GM13977 (cell line): ENCODE measurements around the gene IFNL2.

ENCODE experiments used
- DNase-seq: peaks from one replicate; pipeline ENCODE4 v3.0.0; 2012; ENCODE audit warnings: low spot score
- in situ Hi-C: fragments of 300-500 bp; cut with MboI; formaldehyde crosslinking; loops from one replicate; pipeline ENCODE4 v1.12.0; 2022; ENCODE audit warnings: low sequenced_read_pairs, low pct_unique_long_range_greater_than_20kb, mixed read lengths, inconsistent platforms; ENCODE audit not compliant: unreplicated experiment
- TF ChIP-seq, protein P1 (sequence below): IDR thresholded peaks from 2 replicates; pipeline ENCODE4 v1.5.1; 2012; ENCODE audit warnings: mild to moderate bottlenecking, control low read depth; ENCODE audit not compliant: insufficient read depth; ENCODE audit errors: extremely low read depth, missing control alignments

The IFNL2 gene

DNA sequence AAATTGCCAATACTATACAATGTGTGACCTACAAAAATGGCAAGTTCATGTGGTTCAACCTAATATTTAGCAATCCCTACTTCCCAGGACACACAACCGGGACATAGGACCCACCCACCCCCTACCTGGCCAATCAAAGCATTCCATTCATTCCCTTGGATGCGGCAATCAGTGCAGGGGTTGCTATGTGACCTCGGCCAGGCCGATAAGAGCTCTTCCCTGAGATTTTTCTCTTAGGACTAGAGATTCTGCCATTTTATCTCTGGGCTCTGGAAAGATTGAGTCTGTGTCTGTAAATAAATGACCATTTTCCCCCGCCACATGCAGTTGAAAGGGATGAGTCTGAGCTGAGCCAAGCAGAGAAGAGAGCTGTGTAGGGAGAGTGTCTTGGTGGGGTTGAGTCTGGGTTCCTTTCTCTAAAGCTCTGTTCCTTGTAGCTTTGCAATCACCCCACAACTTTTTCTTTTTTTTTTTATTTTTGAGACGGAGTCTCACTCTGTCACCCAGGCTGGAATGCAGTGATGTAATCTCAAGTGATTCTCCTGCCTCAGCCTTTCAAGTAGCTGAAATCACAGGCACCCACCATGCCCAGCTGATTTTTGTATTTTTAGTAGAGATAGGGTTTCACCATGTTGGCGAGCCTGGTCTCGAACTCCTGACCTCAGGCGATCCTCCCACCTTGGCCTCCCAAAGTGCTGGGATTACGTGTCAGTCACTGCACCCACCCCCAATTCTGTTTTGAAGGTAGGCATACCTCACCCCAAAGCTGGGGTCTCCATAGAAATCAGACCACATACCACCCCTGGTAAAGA lies 35.4 kb downstream of the IFNL2 start:
- DNase-seq = no peak
- TF ChIP-seq, protein P1, sequence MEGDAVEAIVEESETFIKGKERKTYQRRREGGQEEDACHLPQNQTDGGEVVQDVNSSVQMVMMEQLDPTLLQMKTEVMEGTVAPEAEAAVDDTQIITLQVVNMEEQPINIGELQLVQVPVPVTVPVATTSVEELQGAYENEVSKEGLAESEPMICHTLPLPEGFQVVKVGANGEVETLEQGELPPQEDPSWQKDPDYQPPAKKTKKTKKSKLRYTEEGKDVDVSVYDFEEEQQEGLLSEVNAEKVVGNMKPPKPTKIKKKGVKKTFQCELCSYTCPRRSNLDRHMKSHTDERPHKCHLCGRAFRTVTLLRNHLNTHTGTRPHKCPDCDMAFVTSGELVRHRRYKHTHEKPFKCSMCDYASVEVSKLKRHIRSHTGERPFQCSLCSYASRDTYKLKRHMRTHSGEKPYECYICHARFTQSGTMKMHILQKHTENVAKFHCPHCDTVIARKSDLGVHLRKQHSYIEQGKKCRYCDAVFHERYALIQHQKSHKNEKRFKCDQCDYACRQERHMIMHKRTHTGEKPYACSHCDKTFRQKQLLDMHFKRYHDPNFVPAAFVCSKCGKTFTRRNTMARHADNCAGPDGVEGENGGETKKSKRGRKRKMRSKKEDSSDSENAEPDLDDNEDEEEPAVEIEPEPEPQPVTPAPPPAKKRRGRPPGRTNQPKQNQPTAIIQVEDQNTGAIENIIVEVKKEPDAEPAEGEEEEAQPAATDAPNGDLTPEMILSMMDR = no peak
- in situ Hi-C loops = no loop called here

DNA sequence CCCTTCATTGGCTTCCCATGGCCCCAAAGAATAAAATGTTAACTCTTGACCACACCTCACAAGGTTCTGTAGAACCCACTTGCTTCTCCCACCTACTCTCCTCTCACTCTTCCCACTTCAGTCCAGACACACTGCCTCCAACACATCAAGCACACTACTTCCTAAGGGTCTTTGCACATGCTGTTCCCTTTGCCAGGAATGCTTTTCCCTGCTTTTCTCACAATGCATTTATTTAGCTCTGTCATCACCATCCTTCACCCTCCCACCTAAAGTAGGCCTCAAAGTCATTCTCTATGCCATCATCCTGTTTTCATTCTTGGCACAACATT lies 36.0 kb downstream of the IFNL2 start:
- in situ Hi-C loops = no loop called here
- DNase-seq = no peak
- TF ChIP-seq, protein P1 = no peak

DNA sequence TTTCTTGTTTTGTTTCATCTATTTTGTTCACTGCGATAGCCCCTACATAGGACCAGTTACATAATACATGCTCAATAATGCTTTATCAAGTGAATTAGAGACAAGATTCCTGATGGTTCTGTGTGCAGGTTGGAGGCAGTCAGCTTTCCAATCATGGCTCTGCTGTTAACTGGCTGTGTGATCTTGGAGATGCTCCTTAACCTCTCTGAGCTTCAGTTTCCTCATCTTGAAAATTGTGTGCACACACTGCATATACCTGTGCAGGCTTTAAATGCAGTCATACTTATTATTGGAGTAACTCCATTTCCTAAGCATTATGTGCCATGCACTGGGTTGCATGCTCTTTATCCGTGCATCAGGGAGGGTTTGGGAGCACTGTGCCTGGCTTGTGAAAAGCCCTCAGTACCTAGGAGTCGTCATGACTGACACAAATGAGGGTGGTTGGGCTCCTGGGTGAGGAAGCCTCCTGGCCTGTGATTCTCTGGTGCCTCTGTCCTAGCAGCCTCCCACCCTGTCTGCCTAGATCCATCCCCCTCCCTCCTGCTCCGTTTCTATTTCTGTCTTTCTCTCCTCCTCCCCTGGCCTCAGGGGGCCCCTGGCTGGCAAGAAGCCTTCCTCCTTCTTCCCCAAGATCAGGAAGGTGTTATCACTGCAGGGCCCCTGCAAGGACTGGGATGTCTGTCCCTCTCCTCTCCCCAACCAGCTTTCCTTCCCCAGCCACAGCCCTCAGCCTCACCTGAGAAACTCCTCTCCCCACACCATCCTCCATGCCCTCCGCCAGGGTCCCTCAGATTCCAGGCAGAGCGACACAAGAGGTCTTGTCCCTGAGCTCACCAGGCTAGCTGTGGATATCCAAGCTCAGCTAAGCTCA lies 36.7 kb downstream of the IFNL2 start:
- TF ChIP-seq, protein P1 = no peak
- peak; percentile 1 for DNase-seq
- in situ Hi-C loops = no loop called here

DNA sequence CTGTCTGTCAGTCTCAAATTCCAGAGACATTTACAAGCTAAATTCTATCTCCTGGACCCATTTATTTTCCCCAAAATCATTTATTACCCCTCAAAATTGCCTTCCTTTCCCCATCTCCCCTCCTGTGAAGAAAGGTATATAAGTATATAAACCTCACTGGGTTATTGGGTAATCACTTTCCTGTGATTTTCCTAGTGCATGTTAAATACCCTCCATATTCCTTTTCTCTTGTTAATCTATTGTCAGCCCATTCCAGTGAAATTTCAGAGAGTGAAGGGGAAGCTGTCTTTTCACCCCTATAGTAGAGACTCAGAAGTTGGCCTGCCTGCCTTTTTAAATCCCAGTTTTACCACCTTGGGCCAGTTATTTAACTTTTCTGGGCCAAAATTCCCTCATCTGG lies 37.9 kb downstream of the IFNL2 start:
- in situ Hi-C loops = no loop called here
- TF ChIP-seq, protein P1 = no peak
- DNase-seq = peak; percentile 6

DNA sequence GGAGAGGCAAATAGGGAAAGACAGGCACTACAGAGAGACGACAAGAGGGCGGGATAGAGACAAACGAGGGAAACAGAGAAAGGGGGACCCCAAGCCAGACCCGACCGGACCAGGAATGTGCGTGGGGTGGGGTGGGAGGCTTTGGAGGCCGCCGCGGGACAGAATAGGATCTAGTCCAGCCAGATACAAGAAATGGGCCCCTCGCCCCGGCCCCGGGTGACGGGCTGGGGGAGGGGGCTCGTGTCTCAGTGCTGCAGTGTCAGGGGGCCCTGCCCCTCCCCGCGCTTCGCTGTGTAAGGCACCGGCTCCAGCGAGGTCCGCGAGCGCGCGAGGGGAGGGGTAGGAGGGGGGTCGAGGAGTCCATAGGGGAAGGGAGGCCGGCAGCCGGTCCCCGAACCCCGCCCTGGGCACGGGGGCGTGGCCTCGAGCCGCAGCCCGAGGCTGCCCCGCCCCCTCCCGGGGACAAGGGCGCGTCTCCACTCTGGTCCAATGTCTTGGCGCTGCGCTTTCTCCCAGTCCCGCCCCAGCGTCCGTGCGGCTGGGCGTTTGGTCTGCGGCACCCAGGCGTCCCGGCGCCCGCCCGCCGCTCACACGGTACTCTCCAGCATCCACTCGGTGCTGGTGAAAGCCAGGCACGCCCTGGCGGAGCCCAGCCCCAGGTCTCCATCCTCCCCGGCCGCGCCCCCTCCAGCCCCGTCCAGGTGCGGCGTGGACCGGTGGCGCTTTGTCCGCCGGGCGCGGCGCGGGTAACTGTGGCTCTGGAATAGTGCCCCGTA lies 39.0 kb downstream of the IFNL2 start:
- TF ChIP-seq, protein P1 = no peak
- peak; percentile 13 for DNase-seq
- in situ Hi-C loops = no loop called here

DNA sequence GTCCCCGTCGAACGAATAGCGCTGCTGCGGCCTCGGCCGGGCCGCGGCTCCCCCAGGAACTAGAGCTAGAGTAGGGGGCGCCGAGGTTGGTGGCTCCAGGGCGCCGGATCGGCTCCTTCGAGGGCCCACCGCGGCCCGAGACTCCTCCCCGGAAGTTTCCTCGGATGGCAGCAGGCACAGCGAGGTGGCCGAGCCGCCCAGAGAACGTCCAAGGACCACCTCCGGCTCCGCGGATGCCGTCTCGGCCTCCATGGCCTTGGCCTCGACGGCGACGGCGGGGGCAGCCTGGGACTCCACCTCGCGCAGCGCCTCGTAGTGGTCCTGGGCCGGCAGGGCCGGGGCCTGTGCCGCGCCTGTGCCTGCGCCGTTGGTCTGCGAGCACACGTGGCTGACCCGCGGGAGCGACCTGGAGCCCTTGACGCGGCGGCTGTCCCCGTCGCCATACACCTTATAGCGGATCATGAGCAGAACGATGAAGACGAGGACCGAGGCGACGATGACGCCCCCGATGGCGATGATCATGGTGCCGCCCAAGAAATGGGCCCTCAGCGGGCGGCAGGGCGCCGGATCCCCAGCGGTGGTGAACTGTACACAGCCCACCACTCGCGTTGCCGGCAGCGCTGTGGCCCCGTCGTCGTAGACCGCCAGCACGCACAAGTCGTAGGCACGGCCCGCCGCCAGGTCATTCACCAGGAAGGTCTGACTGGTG lies 39.8 kb downstream of the IFNL2 start:
- DNase-seq = peak; percentile 7
- in situ Hi-C loops = no loop called here
- TF ChIP-seq, protein P1 = no peak
